Measurements from ENCODE around the gene FHIT.

FHIT gene

GRCh38 chr3:60301142-60301541, 950.1 kb downstream of the FHIT start:
- no peak overlapping the region for H3K27ac ChIP-seq
- DNase-seq (ENCODE audit: low spot score), result peak; percentile 14
- no peak for TF ChIP-seq CTCF (conservative IDR thresholded peaks at IDR 0.05; ENCODE audit: low read depth)
- CTCF ChIA-PET, result no interaction called here
- POLR2A ChIA-PET (ENCODE audit: low non-redundant PET), result no interaction called here

- ChIA-PET POLR2A (ENCODE audit: low non-redundant PET) (no interaction called here), CTCF (no interaction called here)
- no peak for TF ChIP-seq CTCF (conservative IDR thresholded peaks at IDR 0.05; ENCODE audit: low read depth)
- no peak for DNase-seq (ENCODE audit: low spot score)
- H3K27ac ChIP-seq, result no peak overlapping the region
These were observed 953.1 kb downstream of the FHIT start for GRCh38 chr3:60298141-60298540.

- ChIA-PET CTCF (no interaction called here), POLR2A (ENCODE audit: low non-redundant PET) (no interaction called here)
- H3K27ac ChIP-seq, result no peak overlapping the region
- no peak for DNase-seq (ENCODE audit: low spot score)
- TF ChIP-seq CTCF (conservative IDR thresholded peaks at IDR 0.05; ENCODE audit: low read depth), result no peak
These were observed 957.1 kb downstream of the FHIT start for GRCh38 chr3:60294181-60294580.

GRCh38 chr3:60291115-60291514, 960.1 kb downstream of the FHIT start:
- CTCF ChIA-PET, result no interaction called here
- H3K27ac ChIP-seq, result no peak overlapping the region
- POLR2A ChIA-PET (ENCODE audit: low non-redundant PET), result no interaction called here
- DNase-seq (ENCODE audit: low spot score), result no peak
- no peak for TF ChIP-seq CTCF (conservative IDR thresholded peaks at IDR 0.05; ENCODE audit: low read depth)

GRCh38 chr3:60290122-60290492, 961.1 kb downstream of the FHIT start:
- DNase-seq (ENCODE audit: low spot score), result no peak
- H3K27ac ChIP-seq, result no peak overlapping the region
- CTCF ChIA-PET, result no interaction called here

GRCh38 chr3:60289341-60290121, 961.7 kb downstream of the FHIT start:
- ChIA-PET POLR2A (ENCODE audit: low non-redundant PET) (no interaction called here), CTCF (no interaction called here)
- no peak for TF ChIP-seq CTCF (conservative IDR thresholded peaks at IDR 0.05; ENCODE audit: low read depth)
- no peak overlapping the region for H3K27ac ChIP-seq
- no peak for DNase-seq (ENCODE audit: low spot score)

More at GRCh38 chr3:60290122-60290492, 961.1 kb downstream of the FHIT start:
- TF ChIP-seq CTCF (conservative IDR thresholded peaks at IDR 0.05; ENCODE audit: low read depth), result no peak
- POLR2A ChIA-PET (ENCODE audit: low non-redundant PET), result no interaction called here
